Endothelial cell (in vitro differentiated cells): ENCODE measurements around the gene ASCC1. TPM values are rescaled to one million over a fixed set of nuclear protein-coding genes. Genes with fewer than 3 reads are reported as not detected.

ENCODE experiments used
- DNase-seq: peaks from one replicate; pipeline ENCODE4 v3.0.0; 2021; ENCODE audit warnings: low spot score
- H3K27ac Mint-ChIP-seq: one replicate; pipeline ENCODE4 v1.8.0; 2021; ENCODE audit warnings: mixed read lengths, inconsistent platforms; ENCODE audit not compliant: unreplicated experiment
- H3K27me3 Mint-ChIP-seq: one replicate; pipeline ENCODE4 v1.8.0; 2021; ENCODE audit warnings: mild to moderate bottlenecking, moderate library complexity, mixed read lengths, inconsistent platforms; ENCODE audit not compliant: unreplicated experiment
- H3K36me3 Mint-ChIP-seq: one replicate; pipeline ENCODE4 v1.8.0; 2021; ENCODE audit warnings: mild to moderate bottlenecking, low read depth, mixed read lengths, inconsistent platforms; ENCODE audit not compliant: unreplicated experiment
- H3K4me1 Mint-ChIP-seq: one replicate; pipeline ENCODE4 v1.8.0; 2021; ENCODE audit warnings: mild to moderate bottlenecking, mixed read lengths, inconsistent platforms; ENCODE audit not compliant: unreplicated experiment
- H3K4me3 Mint-ChIP-seq: one replicate; pipeline ENCODE4 v1.8.0; 2021; ENCODE audit warnings: mild to moderate bottlenecking, mixed read lengths, inconsistent platforms; ENCODE audit not compliant: unreplicated experiment
- H3K9me3 Mint-ChIP-seq: one replicate; pipeline ENCODE4 v1.8.0; 2021; ENCODE audit warnings: mixed read lengths, inconsistent platforms; ENCODE audit not compliant: unreplicated experiment
- total RNA-seq: library from RNA; stranded (reverse); fragmentation: NEBNext Ultra II Directional; extraction: Animal tissue kit (Norgen Biotek cat#: 25700); gene quantifications from one replicate; pipeline ENCODE4 v1.2.1, GENCODE V29; 2021; ENCODE audit not compliant: unreplicated experiment
- TF ChIP-seq, protein P1 (sequence below): fragments of 200-600 bp; sonication (generic); IDR thresholded peaks from one replicate; pipeline ENCODE4 v1.5.0; 2021; ENCODE audit warnings: antibody characterized with exemption; ENCODE audit not compliant: unreplicated experiment

ASCC1 gene
- total RNA-seq, 1 donor from 2014 or later = 32.1 TPM

DNA sequence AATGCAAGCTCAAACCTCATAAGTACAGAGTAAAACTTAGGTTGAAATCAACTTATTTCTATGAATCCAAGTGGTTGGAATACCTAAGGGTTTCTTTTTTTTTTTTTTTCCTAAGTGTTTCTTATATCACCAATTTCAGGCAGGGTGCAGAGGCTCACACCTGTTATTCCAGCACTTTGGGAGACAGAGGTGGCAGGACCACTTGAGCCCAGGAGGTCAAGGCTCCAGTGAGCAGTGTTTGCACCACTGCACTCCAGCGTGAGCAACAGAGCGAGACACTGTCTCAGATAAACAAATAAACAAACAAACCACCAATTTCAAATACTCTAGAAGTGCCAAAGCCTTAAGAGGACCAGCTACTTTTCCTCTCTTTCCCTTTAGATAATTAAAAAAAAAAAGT, 88.5 kb downstream of the ASCC1 start:
- Mint-ChIP-seq H3K9me3 (no peaks in the 10 kb centered on the region), H3K36me3 (no peaks in the 10 kb centered on the region), H3K4me3 (no peak overlapping the region), H3K4me1 (no peaks in the 10 kb centered on the region), H3K27ac (no peak overlapping the region), H3K27me3 (no peaks in the 10 kb centered on the region)
- TF ChIP-seq, protein P1, sequence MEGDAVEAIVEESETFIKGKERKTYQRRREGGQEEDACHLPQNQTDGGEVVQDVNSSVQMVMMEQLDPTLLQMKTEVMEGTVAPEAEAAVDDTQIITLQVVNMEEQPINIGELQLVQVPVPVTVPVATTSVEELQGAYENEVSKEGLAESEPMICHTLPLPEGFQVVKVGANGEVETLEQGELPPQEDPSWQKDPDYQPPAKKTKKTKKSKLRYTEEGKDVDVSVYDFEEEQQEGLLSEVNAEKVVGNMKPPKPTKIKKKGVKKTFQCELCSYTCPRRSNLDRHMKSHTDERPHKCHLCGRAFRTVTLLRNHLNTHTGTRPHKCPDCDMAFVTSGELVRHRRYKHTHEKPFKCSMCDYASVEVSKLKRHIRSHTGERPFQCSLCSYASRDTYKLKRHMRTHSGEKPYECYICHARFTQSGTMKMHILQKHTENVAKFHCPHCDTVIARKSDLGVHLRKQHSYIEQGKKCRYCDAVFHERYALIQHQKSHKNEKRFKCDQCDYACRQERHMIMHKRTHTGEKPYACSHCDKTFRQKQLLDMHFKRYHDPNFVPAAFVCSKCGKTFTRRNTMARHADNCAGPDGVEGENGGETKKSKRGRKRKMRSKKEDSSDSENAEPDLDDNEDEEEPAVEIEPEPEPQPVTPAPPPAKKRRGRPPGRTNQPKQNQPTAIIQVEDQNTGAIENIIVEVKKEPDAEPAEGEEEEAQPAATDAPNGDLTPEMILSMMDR = no peak
- DNase-seq = no peak

DNA sequence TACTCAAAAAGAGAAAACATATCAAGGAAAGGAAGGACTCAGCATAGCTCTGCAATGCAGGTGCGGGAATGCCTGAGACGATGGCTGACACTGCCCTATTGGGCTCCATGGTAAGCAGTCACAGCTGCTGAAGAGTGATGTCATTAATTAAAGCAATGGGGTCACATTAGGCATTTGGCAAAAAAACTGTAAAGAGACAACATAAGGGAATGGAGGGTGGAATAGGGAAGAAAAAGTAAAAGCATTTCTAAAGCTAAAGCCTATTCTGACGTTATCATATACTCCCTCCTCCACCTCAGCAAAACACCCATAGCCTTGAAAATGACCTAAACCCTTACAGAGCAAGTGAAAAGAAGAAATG, 89.2 kb downstream of the ASCC1 start:
- H3K4me3 Mint-ChIP-seq = no peak overlapping the region
- H3K27ac Mint-ChIP-seq = no peak overlapping the region
- no peaks in the 10 kb centered on the region for H3K9me3 Mint-ChIP-seq
- H3K4me1 Mint-ChIP-seq = no peaks in the 10 kb centered on the region
- DNase-seq = no peak
- H3K36me3 Mint-ChIP-seq = no peaks in the 10 kb centered on the region
- TF ChIP-seq, protein P1 = no peak
- H3K27me3 Mint-ChIP-seq = no peaks in the 10 kb centered on the region

DNA sequence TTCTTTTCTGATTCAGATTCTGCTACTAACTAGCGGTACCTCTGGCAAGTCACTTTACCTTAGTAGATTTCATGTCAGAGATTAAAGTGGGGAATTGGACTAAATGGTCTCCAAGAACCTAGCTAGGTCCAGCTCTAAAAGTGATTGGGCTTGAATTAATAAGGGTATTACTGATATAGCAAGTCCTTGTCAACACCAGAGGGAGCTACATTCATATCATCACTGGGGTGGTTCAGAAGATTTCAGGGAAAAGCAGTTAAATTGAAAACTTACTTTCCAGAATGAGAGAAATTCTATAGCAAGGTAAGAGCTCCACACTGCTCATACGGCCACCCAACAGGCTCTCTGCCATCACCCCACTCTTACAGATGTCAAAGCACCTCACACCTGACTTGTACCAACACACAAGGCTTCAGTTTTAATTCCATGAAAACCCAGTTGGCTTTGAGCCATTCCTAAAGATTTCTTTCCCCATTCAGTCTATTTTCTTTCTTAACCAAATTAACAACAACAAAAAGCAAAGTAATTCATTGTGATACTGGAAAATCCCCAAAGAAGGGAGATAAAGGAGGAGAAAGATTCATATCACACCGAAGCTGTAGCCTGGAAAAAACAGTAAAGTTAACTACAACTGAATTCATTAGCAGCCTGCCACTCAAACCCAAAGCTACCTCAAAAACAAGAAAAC, 89.7 kb downstream of the ASCC1 start:
- Mint-ChIP-seq H3K4me3 (no peak overlapping the region), H3K27ac (no peak overlapping the region), H3K27me3 (no peaks in the 10 kb centered on the region), H3K9me3 (no peaks in the 10 kb centered on the region), H3K36me3 (peaks cover 4% of the 10 kb centered on the region), H3K4me1 (no peaks in the 10 kb centered on the region)
- DNase-seq = no peak
- TF ChIP-seq, protein P1 = no peak

DNA sequence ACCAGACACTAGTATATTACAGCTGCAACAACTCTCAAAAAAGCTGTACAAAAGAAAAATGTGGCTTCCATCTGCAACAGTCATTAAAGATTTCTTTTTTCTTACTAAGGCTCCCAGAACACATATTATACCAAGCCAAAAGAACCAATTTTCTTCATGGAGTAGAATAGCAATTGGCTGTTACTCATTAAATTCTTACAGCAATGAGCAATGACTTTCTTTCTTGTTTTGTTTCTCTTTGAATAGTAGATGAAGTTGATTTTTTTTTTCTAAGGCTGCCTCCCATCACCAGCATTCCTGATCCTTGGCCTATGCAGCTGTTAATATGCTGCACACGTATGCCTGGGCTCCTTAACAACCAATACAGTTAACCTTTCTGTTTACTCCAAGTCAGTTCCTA, 91.1 kb downstream of the ASCC1 start:
- Mint-ChIP-seq H3K4me1 (no peaks in the 10 kb centered on the region), H3K27me3 (no peaks in the 10 kb centered on the region), H3K27ac (no peak overlapping the region), H3K9me3 (no peaks in the 10 kb centered on the region), H3K36me3 (peaks cover 4% of the 10 kb centered on the region), H3K4me3 (no peak overlapping the region)
- DNase-seq = no peak
- TF ChIP-seq, protein P1 = no peak

DNA sequence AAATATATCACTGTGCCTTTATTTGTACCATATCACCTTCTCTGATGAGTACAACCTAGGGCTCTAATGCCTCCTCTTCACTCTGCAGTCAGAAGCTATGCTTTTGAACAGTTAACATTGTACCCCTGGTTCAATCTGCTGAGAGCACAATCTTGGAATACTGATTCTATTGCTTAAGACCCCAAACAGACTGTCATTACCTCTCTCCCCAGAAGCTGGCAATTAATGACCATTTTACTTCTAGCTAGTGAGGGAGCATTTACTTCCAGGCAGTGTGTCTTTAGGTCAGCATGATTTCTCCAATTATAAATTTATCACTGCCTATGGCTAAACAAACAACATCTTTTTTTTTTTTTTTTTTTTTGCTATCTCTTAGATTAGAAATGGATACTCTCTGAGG, 91.7 kb downstream of the ASCC1 start:
- Mint-ChIP-seq H3K27ac (no peak overlapping the region), H3K9me3 (no peaks in the 10 kb centered on the region), H3K4me1 (no peaks in the 10 kb centered on the region), H3K4me3 (no peak overlapping the region), H3K27me3 (no peaks in the 10 kb centered on the region), H3K36me3 (peaks cover 7% of the 10 kb centered on the region)
- TF ChIP-seq, protein P1 = no peak
- no peak for DNase-seq
